ENCODE data around the gene EYA2. TPM values are rescaled to one million over a fixed set of nuclear protein-coding genes. Genes with fewer than 3 reads are reported as not detected.

Gene EYA2
- total and polyA plus RNA-seq, 2 of the 4 experiments (the other 2 are of a cell fraction) = 2.3 to 5.4 TPM

DNA sequence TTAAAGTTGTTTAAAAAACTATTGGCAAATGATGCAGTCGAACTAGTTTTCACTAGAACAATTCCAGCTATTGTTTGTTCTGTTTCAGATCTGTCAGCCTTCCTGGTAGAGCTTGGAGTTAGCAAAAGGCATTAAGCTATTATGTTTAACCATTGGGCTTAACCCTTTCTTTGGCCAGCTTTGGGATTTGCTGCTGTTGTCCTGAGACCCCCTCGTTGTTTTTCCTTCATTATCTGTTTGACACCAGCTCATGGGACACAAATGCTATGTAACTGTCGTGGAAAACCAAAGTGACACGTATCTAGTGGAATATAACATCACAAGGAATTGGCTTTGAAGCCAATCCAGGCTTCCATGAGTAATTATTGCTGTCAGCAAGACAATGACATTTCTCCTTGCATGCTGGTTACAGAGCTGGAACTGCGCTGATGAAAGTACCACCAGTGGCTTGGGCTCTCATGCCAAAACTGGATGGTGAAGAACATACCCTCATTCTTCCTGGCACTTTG is 96.0 kb downstream of the EYA2 start:
- no peak overlapping the region for H2BK5ac ChIP-seq (ENCODE audit: low read depth, low read length, poor library complexity, severe bottlenecking)
- no peak overlapping the region for H4K91ac ChIP-seq (ENCODE audit: insufficient read depth, low read depth, low read length)
- no peak overlapping the region for H2BK15ac ChIP-seq (ENCODE audit: low read depth, low read length)
- DNase-seq (no peak), ATAC-seq (ENCODE audit: low read depth) (no peak)
- no peak overlapping the region for H4K8ac ChIP-seq (ENCODE audit: low read depth in 2 of 2, low read length in 2 of 2)
- TF ChIP-seq NFE2L2 (IDR thresholded peaks at IDR 0.05; ENCODE audit: low read depth, low read length) = no peak
- no peak for TF ChIP-seq MAZ (IDR thresholded peaks at IDR 0.05; ENCODE audit: borderline replicate concordance, low read depth, low read length)
- no peak for TF ChIP-seq RCOR1 (IDR thresholded peaks at IDR 0.05; ENCODE audit: insufficient replicate concordance, low read length)
- TF ChIP-seq CEBPB (IDR thresholded peaks at IDR 0.05; ENCODE audit: low read depth, low read length) = no peak
- TF ChIP-seq, protein P1, sequence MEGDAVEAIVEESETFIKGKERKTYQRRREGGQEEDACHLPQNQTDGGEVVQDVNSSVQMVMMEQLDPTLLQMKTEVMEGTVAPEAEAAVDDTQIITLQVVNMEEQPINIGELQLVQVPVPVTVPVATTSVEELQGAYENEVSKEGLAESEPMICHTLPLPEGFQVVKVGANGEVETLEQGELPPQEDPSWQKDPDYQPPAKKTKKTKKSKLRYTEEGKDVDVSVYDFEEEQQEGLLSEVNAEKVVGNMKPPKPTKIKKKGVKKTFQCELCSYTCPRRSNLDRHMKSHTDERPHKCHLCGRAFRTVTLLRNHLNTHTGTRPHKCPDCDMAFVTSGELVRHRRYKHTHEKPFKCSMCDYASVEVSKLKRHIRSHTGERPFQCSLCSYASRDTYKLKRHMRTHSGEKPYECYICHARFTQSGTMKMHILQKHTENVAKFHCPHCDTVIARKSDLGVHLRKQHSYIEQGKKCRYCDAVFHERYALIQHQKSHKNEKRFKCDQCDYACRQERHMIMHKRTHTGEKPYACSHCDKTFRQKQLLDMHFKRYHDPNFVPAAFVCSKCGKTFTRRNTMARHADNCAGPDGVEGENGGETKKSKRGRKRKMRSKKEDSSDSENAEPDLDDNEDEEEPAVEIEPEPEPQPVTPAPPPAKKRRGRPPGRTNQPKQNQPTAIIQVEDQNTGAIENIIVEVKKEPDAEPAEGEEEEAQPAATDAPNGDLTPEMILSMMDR (conservative IDR thresholded peaks at IDR 0.05; ENCODE audit: low read depth, low read length) = no peak
- no peak for TF ChIP-seq MXI1 (IDR thresholded peaks at IDR 0.05; ENCODE audit: borderline replicate concordance, low read depth, low read length)
- TF ChIP-seq MAFK (IDR thresholded peaks at IDR 0.05; ENCODE audit: low read depth, low read length) = no peak
- no peak for TF ChIP-seq RFX5 (IDR thresholded peaks at IDR 0.05; ENCODE audit: low read depth, low read length)
- no peak for TF ChIP-seq FOS (IDR thresholded peaks at IDR 0.05; ENCODE audit: low read depth, low read length)
- TF ChIP-seq, protein P2, sequence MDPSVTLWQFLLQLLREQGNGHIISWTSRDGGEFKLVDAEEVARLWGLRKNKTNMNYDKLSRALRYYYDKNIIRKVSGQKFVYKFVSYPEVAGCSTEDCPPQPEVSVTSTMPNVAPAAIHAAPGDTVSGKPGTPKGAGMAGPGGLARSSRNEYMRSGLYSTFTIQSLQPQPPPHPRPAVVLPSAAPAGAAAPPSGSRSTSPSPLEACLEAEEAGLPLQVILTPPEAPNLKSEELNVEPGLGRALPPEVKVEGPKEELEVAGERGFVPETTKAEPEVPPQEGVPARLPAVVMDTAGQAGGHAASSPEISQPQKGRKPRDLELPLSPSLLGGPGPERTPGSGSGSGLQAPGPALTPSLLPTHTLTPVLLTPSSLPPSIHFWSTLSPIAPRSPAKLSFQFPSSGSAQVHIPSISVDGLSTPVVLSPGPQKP (IDR thresholded peaks at IDR 0.05; ENCODE audit: borderline replicate concordance, low read depth, low read length) = no peak
- no peak for TF ChIP-seq POLR2A (IDR thresholded peaks at IDR 0.05; ENCODE audit: low read depth, low read length)
- H3K79me1 ChIP-seq (ENCODE audit: low read depth in 1 of 2, low read length in 2 of 2) = no peaks in the 10 kb centered on the region
- H3K23ac ChIP-seq (ENCODE audit: low read depth, low read length) = no peak overlapping the region
- no peak overlapping the region for H4K5ac ChIP-seq (ENCODE audit: low read depth, low read length)
- no peak overlapping the region for H3K9ac ChIP-seq (ENCODE audit: low read depth, low read length)
- no peaks in the 10 kb centered on the region for H3K9me1 ChIP-seq (ENCODE audit: insufficient read depth, low read length)
- H4K20me1 ChIP-seq (ENCODE audit: insufficient read depth, low read length) = 0 out of 2 replicates have a peak, but pooled peaks cover 3% of the 10 kb centered on the region
- no peak overlapping the region for H3K4me2 ChIP-seq (ENCODE audit: low read depth, low read length)
- H3K4me3 ChIP-seq (ENCODE audit: insufficient read depth, low read depth, low read length) = no peak overlapping the region
- no peaks in the 10 kb centered on the region for H3K27me3 ChIP-seq (ENCODE audit: control insufficient read depth, insufficient read depth, low read length)
- no peak overlapping the region for H3K27ac ChIP-seq (ENCODE audit: insufficient read depth, low read length)
- no peak overlapping the region for H2BK20ac ChIP-seq (ENCODE audit: low read depth, low read length)
- ChIA-PET CTCF (no interaction called here), POLR2A (ENCODE audit: unreplicated experiment) (no interaction called here)
- WGBS, 2 experiments (ENCODE audit: extremely low coverage in 2 of 2, insufficient read length in 1 of 2) = 69% methylated on average over 4 of the region's 5 CpGs; no CpG with 5 or more reads in 1 of the 2 experiments
- in situ Hi-C loops (cut with MboI; ENCODE audit: low sequenced_read_pairs) (no loop called here), intact Hi-C loops (cut with micrococcal nuclease) (no loop called here), dilution Hi-C loops (cut with HindIII; ENCODE audit: low sequenced_read_pairs, unreplicated experiment) (no loop called here)
- H3K4me1 ChIP-seq (ENCODE audit: control insufficient read depth, insufficient read depth, low read length) = no peaks in the 10 kb centered on the region; the same call in 1 of the 2 replicates
- H3K4ac ChIP-seq (ENCODE audit: low read depth, low read length) = no peak overlapping the region
- no peak overlapping the region for H2BK120ac ChIP-seq (ENCODE audit: low read depth, low read length)
- no peak overlapping the region for H3K18ac ChIP-seq (ENCODE audit: low read depth, low read length)
- no peak overlapping the region for H2AFZ ChIP-seq (replicated peaks; ENCODE audit: low read length, poor library complexity)
- no peaks in the 10 kb centered on the region for H3K9me3 ChIP-seq (ENCODE audit: control insufficient read depth, insufficient read depth, low read length)
- no peak overlapping the region for H3K56ac ChIP-seq (ENCODE audit: extremely low read depth, insufficient read depth, low read length)
- no peak overlapping the region for H2AK5ac ChIP-seq (ENCODE audit: low read depth, low read length)
- no TSS peak for BruUV-seq (replicated peaks)
- no peak overlapping the region for H3K14ac ChIP-seq (replicated peaks; ENCODE audit: low read depth, low read length)
- no peak overlapping the region for H2AK9ac ChIP-seq (replicated peaks; ENCODE audit: low read depth, low read length, poor library complexity)
- 0 out of 2 replicates have a peak, but pooled peaks cover 2% of the 10 kb centered on the region for H3K36me3 ChIP-seq (ENCODE audit: control insufficient read depth, insufficient read depth, low read length)

Measured in IMR-90 (cell line).